ENCODE results near the gene PTGES2. TPM values are rescaled to one million over a fixed set of nuclear protein-coding genes. Genes with fewer than 3 reads are reported as not detected.

PTGES2 gene
- total and polyA plus RNA-seq, 2 of the 13 experiments (the other 11 are each of a cell fraction or from before 2014, with no cell fraction given), result 63.7 to 79.8 TPM

GRCh38 chr9:128084746-128085145, 42.8 kb downstream of the PTGES2 start (continued):
- TF ChIP-seq ZBTB46 (CRISPR knock-in tag; IDR thresholded peaks at IDR 0.05; ENCODE audit: borderline replicate concordance) (no peak), ZNF556 (CRISPR knock-in tag; IDR thresholded peaks at IDR 0.05; ENCODE audit: borderline replicate concordance) (no peak), ZNF567 (CRISPR knock-in tag; IDR thresholded peaks at IDR 0.05; ENCODE audit: borderline replicate concordance) (no peak), ZNF562 (CRISPR knock-in tag; IDR thresholded peaks at IDR 0.05; ENCODE audit: borderline replicate concordance) (no peak), RNF219 (CRISPR knock-in tag; IDR thresholded peaks at IDR 0.05) (no peak)

GRCh38 chr9:128082151-128082550, 45.4 kb downstream of the PTGES2 start:
- Histone ChIP-seq H3K27me3 (ENCODE audit: control insufficient read depth in 1 of 2, insufficient read depth in 2 of 2, low read length in 2 of 2) (no peaks in the 10 kb centered on the region), H3K4me3 (replicated peaks in 1 of 3; ENCODE audit: insufficient read depth in 1 of 3, low read depth in 2 of 3, low read length in 3 of 3) (no peak overlapping the region), H2AFZ (ENCODE audit: low read length) (no peak overlapping the region), H3K4me2 (ENCODE audit: low read depth, low read length) (no peak overlapping the region), H3K79me2 (ENCODE audit: insufficient read depth, low read length) (peaks cover 2% of the 10 kb centered on the region), H3K9me3 (ENCODE audit: low read length) (no peaks in the 10 kb centered on the region), H3K36me3 (replicated peaks in 1 of 2; ENCODE audit: control insufficient read depth in 1 of 2, insufficient read depth in 2 of 2, low read length in 2 of 2) (peaks cover 0 to 2% of the 10 kb centered on the region in 2 experiments; a peak in 2 of 5 replicates), H3K4me1 (ENCODE audit: insufficient read depth, low read length) (peaks cover 43% of the 10 kb centered on the region), H3K27ac (ENCODE audit: extremely low read length, insufficient read depth, low read length) (no peak overlapping the region), H3K9ac (ENCODE audit: insufficient read depth, low read depth, low read length) (no peak overlapping the region), H4K20me1 (ENCODE audit: insufficient read depth, low read length) (no peaks in the 10 kb centered on the region)
- intact Hi-C loops (cut with micrococcal nuclease; ENCODE audit: unreplicated experiment), result no loop called here
- FAIRE-seq (no peak), ATAC-seq (no peak), DNase-seq (ENCODE audit: low spot score) (no peak)
- ChIA-PET POLR2A (no interaction called here), CTCF (ENCODE audit: low intra/inter-chr PET ratio, low total read pairs) (no interaction called here)
- no TSS peak for BruUV-seq (replicated peaks)
- peak; percentile 32; the same call in 1 of the 2 replicates for TF ChIP-seq NFE2L2 (IDR thresholded peaks at IDR 0.05; ENCODE audit: low read length)
- TF ChIP-seq TRIM24 (CRISPR knock-in tag; IDR thresholded peaks at IDR 0.05), result no peak
- no peak for TF ChIP-seq RARA (CRISPR knock-in tag; IDR thresholded peaks at IDR 0.05)
- WGBS (ENCODE audit: low lambda C conversion rate), result 91% methylated on average over 7 of the region's 7 CpGs
- in situ Hi-C loops (cut with HindIII; ENCODE audit: extremely low pct_ligation_motif_present, low pct_unique_long_range_greater_than_20kb), result no loop called here
